ENCODE measurements around the gene HOXB13. TPM values are rescaled to one million over a fixed set of nuclear protein-coding genes. Genes with fewer than 3 reads are reported as not detected.

The HOXB13 gene
- total RNA-seq, 2 donors from 2014 or later: 78.7 to 249 TPM

- WGBS: 48% methylated on average over 1 of the region's 1 CpG
- no peak for DNase-seq (ENCODE audit: low spot score)
- no peaks in the 10 kb centered on the region for H3K36me3 ChIP-seq
- H3K4me1 ChIP-seq (replicated peaks): no peaks in the 10 kb centered on the region
- no peak overlapping the region for H3K27ac ChIP-seq
- no peak overlapping the region for H3K4me3 ChIP-seq
- no peaks in the 10 kb centered on the region for H3K27me3 ChIP-seq (replicated peaks; ENCODE audit: insufficient read depth)
- no peaks in the 10 kb centered on the region for H3K9me3 ChIP-seq
- no peak for TF ChIP-seq POLR2AphosphoS5 (IDR thresholded peaks at IDR 0.05)
- no peak for TF ChIP-seq CTCF (IDR thresholded peaks at IDR 0.05)
- no peak for TF ChIP-seq POLR2A (IDR thresholded peaks at IDR 0.05)
- intact Hi-C loops (cut with DNase I): no loop called here
Measured at GRCh38 chr17:48693178-48693577, 35.4 kb downstream of the HOXB13 start.

- H3K36me3 ChIP-seq: no peaks in the 10 kb centered on the region
- no peak overlapping the region for H3K4me3 ChIP-seq
- H3K4me1 ChIP-seq (replicated peaks): no peaks in the 10 kb centered on the region
- TF ChIP-seq POLR2A (IDR thresholded peaks at IDR 0.05): no peak
- TF ChIP-seq POLR2AphosphoS5 (IDR thresholded peaks at IDR 0.05): no peak
- TF ChIP-seq CTCF (IDR thresholded peaks at IDR 0.05): no peak
- no peaks in the 10 kb centered on the region for H3K9me3 ChIP-seq
- no peak for DNase-seq (ENCODE audit: low spot score)
- WGBS: 90% methylated on average over 1 of the region's 1 CpG
- no peaks in the 10 kb centered on the region for H3K27me3 ChIP-seq (replicated peaks; ENCODE audit: insufficient read depth)
- H3K27ac ChIP-seq: no peak overlapping the region
- intact Hi-C loops (cut with DNase I): no loop called here
Measured at GRCh38 chr17:48692049-48692448, 36.5 kb downstream of the HOXB13 start.

DNA sequence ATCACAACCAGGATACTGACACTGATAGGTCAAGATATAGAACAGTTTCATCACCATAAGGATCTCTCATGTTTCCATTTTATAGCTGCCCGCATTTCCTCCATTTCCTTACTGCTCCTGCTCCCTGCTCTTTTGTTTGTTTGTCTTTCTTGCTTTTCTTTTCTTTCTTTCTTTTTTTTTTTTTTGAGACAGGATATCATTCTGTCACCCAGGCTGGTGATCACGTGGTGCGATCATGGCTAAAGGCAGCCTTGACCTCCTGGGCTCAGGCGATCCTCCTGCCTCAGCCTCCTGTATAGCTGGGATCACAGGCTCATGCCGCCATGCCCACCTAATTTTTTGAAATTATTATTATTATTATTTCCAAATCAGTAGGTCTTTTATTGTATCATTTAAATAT lies 37.9 kb downstream of the HOXB13 start:
- no peaks in the 10 kb centered on the region for H3K36me3 ChIP-seq

GRCh38 chr17:48681609-48682008 lies 46.9 kb downstream of the HOXB13 start:
- intact Hi-C loops (cut with DNase I): no loop called here
- Histone ChIP-seq H3K9me3 (no peaks in the 10 kb centered on the region), H3K4me3 (no peak overlapping the region), H3K36me3 (no peaks in the 10 kb centered on the region), H3K27ac (no peak overlapping the region), H3K27me3 (replicated peaks; ENCODE audit: insufficient read depth) (no peaks in the 10 kb centered on the region), H3K4me1 (replicated peaks) (no peaks in the 10 kb centered on the region)
- no peak for TF ChIP-seq POLR2A (IDR thresholded peaks at IDR 0.05)
- TF ChIP-seq POLR2AphosphoS5 (IDR thresholded peaks at IDR 0.05): no peak
- TF ChIP-seq CTCF (IDR thresholded peaks at IDR 0.05): no peak
- no peak for DNase-seq (ENCODE audit: low spot score)
- 92% methylated on average over 1 of the region's 1 CpG for WGBS

More for the DNA sequence above, 37.9 kb downstream of the HOXB13 start:
- H3K27me3 ChIP-seq (replicated peaks; ENCODE audit: insufficient read depth): no peaks in the 10 kb centered on the region
- H3K27ac ChIP-seq: no peak overlapping the region
- WGBS: 80% methylated on average over 5 of the region's 5 CpGs
- H3K4me1 ChIP-seq (replicated peaks): no peaks in the 10 kb centered on the region
- intact Hi-C loops (cut with DNase I): no loop called here
- TF ChIP-seq POLR2AphosphoS5 (IDR thresholded peaks at IDR 0.05): no peak
- no peak for TF ChIP-seq CTCF (IDR thresholded peaks at IDR 0.05)
- TF ChIP-seq POLR2A (IDR thresholded peaks at IDR 0.05): no peak
- DNase-seq (ENCODE audit: low spot score): no peak
- no peaks in the 10 kb centered on the region for H3K9me3 ChIP-seq
- no peak overlapping the region for H3K4me3 ChIP-seq

GRCh38 chr17:48679385-48680096 lies 49.0 kb downstream of the HOXB13 start:
- Histone ChIP-seq H3K4me1 (replicated peaks) (no peaks in the 10 kb centered on the region), H3K9me3 (no peaks in the 10 kb centered on the region), H3K27me3 (replicated peaks; ENCODE audit: insufficient read depth) (no peaks in the 10 kb centered on the region), H3K36me3 (no peaks in the 10 kb centered on the region), H3K27ac (no peak overlapping the region), H3K4me3 (no peak overlapping the region)
- TF ChIP-seq CTCF (IDR thresholded peaks at IDR 0.05): no peak
- no peak for TF ChIP-seq POLR2A (IDR thresholded peaks at IDR 0.05)
- TF ChIP-seq POLR2AphosphoS5 (IDR thresholded peaks at IDR 0.05): no peak
- intact Hi-C loops (cut with DNase I): loop anchor here (10.0 kb wide), 1 partner anchor 355 kb away; no protein-coding TSS in a partner anchor
- no peak for DNase-seq (ENCODE audit: low spot score)
- 91% methylated on average over 5 of the region's 5 CpGs for WGBS

All from prostate gland (tissue), 2 donors.